IPS-NIHi11 (cell line): Measurements from ENCODE around the gene AGMO.
"Not testable (repeated sequence)": the region's sequence is repeated elsewhere in the genome, so short reads cannot be mapped to it uniquely, and the experiment has no call there.

Experiments
- DNase-seq: peaks from one replicate; pipeline ENCODE4 v3.0.0; 2012; ENCODE audit warnings: mixed read lengths, low spot score

Gene AGMO

GRCh38 chr7:15314922-15315321 lies 246.9 kb downstream of the AGMO start:
- no peak for DNase-seq

- DNase-seq: no peak
Measured at GRCh38 chr7:15313361-15313760, 248.5 kb downstream of the AGMO start.

GRCh38 chr7:15309872-15310271 lies 251.9 kb downstream of the AGMO start:
- DNase-seq: no peak

GRCh38 chr7:15308821-15309220 lies 253.0 kb downstream of the AGMO start:
- DNase-seq: no peak

GRCh38 chr7:15306296-15306695 lies 255.5 kb downstream of the AGMO start:
- no peak for DNase-seq

GRCh38 chr7:15305002-15305600 lies 256.7 kb downstream of the AGMO start:
- DNase-seq: peak; percentile 42

GRCh38 chr7:15303357-15303756 lies 258.5 kb downstream of the AGMO start:
- DNase-seq: no peak

- DNase-seq: not testable (repeated sequence)
Measured at GRCh38 chr7:15300986-15301385, 260.8 kb downstream of the AGMO start.

- DNase-seq: no peak
Measured at GRCh38 chr7:15292138-15292537, 269.7 kb downstream of the AGMO start.

GRCh38 chr7:15291699-15292098 lies 270.1 kb downstream of the AGMO start:
- no peak for DNase-seq

GRCh38 chr7:15288741-15289140 lies 273.1 kb downstream of the AGMO start:
- no peak for DNase-seq

GRCh38 chr7:15284396-15284795 lies 277.4 kb downstream of the AGMO start:
- no peak for DNase-seq

GRCh38 chr7:15280078-15280733 lies 281.6 kb downstream of the AGMO start:
- DNase-seq: no peak

- no peak for DNase-seq
Measured at GRCh38 chr7:15279640-15280039, 282.2 kb downstream of the AGMO start.

GRCh38 chr7:15257689-15258088 lies 304.1 kb downstream of the AGMO start:
- DNase-seq: no peak

- DNase-seq: no peak
Measured at GRCh38 chr7:15252181-15252580, 309.6 kb downstream of the AGMO start.

GRCh38 chr7:15248514-15248913 lies 313.3 kb downstream of the AGMO start:
- DNase-seq: no peak

GRCh38 chr7:15245831-15246230 lies 316.0 kb downstream of the AGMO start:
- no peak for DNase-seq

GRCh38 chr7:15239801-15240200 lies 322.0 kb downstream of the AGMO start:
- no peak for DNase-seq

- DNase-seq: no peak
Measured at GRCh38 chr7:15236952-15237351, 324.9 kb downstream of the AGMO start.

GRCh38 chr7:15234431-15234830 lies 327.4 kb downstream of the AGMO start:
- no peak for DNase-seq

- DNase-seq: no peak
Measured at GRCh38 chr7:15228831-15229230, 333.0 kb downstream of the AGMO start.

- no peak for DNase-seq
Measured at GRCh38 chr7:15225981-15226380, 335.8 kb downstream of the AGMO start.

GRCh38 chr7:15219758-15220157 lies 342.1 kb downstream of the AGMO start:
- DNase-seq: no peak
